HCT116 (cell line): Measurements from ENCODE around the gene RHOU.

Experiments used
- ELF1 ChIP-seq: IDR thresholded peaks from 2 replicates; pipeline ENCODE4 v1.6.1; 2012; ENCODE audit warnings: low read depth, borderline replicate concordance
- EZH2phosphoT487 ChIP-seq: fragments of 200-600 bp; IDR thresholded peaks from 2 replicates; pipeline ENCODE4 v1.6.1; 2018; ENCODE audit warnings: antibody characterized with exemption, borderline replicate concordance

GRCh38 chr1:228723921-228724320, 11.4 kb upstream of the RHOU start:
- no peak for TF ChIP-seq EZH2phosphoT487
- TF ChIP-seq ELF1 = no peak
